ENCODE data around the gene IL16.

DNA sequence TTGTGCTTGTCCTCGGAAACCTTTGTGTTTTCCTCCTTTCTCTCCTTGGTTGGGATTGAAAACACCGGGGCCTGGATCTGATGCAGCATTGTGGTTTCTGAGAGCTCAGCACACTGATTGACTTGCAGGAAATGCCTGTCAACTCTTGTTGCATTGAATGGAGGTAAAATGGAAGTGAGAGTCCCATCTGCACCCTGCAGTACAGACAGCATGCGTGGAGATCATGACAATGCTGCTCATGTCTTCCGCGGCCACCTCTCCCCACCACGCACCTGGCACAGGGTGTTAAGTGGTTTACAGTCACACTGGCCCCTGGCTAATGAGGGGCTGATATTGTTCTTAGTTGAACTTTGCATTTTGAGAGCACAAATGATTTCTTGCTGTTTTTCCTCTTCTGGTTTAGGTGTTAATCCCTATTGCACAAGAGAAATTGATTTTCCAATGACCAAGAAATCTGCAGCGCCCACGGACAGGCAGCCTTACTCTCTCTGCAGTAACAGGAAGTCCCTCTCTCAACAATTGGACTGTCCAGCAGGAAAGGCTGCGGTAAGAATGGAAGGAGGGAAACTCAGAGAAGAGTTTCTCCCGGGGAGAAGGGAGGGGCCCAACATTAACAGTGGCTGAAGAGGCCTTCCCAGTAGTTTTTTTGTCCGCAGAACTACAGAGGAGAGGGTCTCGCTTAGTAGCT is 68.7 kb downstream of the IL16 start:
- TF ChIP-seq, protein P1, sequence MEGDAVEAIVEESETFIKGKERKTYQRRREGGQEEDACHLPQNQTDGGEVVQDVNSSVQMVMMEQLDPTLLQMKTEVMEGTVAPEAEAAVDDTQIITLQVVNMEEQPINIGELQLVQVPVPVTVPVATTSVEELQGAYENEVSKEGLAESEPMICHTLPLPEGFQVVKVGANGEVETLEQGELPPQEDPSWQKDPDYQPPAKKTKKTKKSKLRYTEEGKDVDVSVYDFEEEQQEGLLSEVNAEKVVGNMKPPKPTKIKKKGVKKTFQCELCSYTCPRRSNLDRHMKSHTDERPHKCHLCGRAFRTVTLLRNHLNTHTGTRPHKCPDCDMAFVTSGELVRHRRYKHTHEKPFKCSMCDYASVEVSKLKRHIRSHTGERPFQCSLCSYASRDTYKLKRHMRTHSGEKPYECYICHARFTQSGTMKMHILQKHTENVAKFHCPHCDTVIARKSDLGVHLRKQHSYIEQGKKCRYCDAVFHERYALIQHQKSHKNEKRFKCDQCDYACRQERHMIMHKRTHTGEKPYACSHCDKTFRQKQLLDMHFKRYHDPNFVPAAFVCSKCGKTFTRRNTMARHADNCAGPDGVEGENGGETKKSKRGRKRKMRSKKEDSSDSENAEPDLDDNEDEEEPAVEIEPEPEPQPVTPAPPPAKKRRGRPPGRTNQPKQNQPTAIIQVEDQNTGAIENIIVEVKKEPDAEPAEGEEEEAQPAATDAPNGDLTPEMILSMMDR (IDR thresholded peaks at IDR 0.05), result no peak
- no peak for TF ChIP-seq POLR2A (IDR thresholded peaks at IDR 0.05)
